ENCODE measurements around the gene MGST3. TPM values are rescaled to one million over a fixed set of nuclear protein-coding genes. Genes with fewer than 3 reads are reported as not detected.

Gene MGST3
- total RNA-seq, 1 experiment from 2014 or later, result 87.7 TPM

GRCh38 chr1:165688046-165688445 is 57.0 kb downstream of the MGST3 start:
- no peak overlapping the region for H2AK5ac ChIP-seq (ENCODE audit: insufficient read length, low read length)
- H3K9me3 ChIP-seq (ENCODE audit: control insufficient read depth, low read depth, low read length), result no peaks in the 10 kb centered on the region
- peaks cover 3% of the 10 kb centered on the region for H3K79me1 ChIP-seq (ENCODE audit: insufficient read depth, low read depth, low read length, poor library complexity, severe bottlenecking)
- WGBS (ENCODE audit: extremely low coverage, insufficient read length, low lambda C conversion rate), result no CpG with 5 or more reads among the region's 5 CpGs
- Mint-ChIP-seq H3K27me3 (ENCODE audit: low read depth) (no peaks in the 10 kb centered on the region), H3K9me3 (peaks cover 24 to 27% of the 10 kb centered on the region in 2 experiments), H3K27ac (no peak overlapping the region), H3K36me3 (ENCODE audit: insufficient read depth in 1 of 3, low read depth in 3 of 3) (peaks cover 43 to 55% (median 50%) of the 10 kb centered on the region in 3 experiments), H3K4me1 (0 out of 4 replicates have a peak, but pooled peaks cover 0 to 3% of the 10 kb centered on the region in 2 experiments), H3K4me3 (no peak overlapping the region)
- no peaks in the 10 kb centered on the region for H3K4me1 ChIP-seq (ENCODE audit: insufficient read depth, low read length)
- H2BK15ac ChIP-seq (ENCODE audit: low read depth, low read length), result no peak overlapping the region
- no peak overlapping the region for H3K23ac ChIP-seq (ENCODE audit: insufficient read length, low read depth, low read length)
- H2BK12ac ChIP-seq (ENCODE audit: insufficient read length, low read depth, low read length), result no peak overlapping the region
- no peak overlapping the region for H2BK20ac ChIP-seq (ENCODE audit: low read depth, low read length, poor library complexity, severe bottlenecking)
- no peak overlapping the region for H2BK5ac ChIP-seq (ENCODE audit: insufficient read length, low read length)
- no peak overlapping the region for H3K56ac ChIP-seq (ENCODE audit: insufficient read length, low read depth, low read length)
- no peak overlapping the region for H3T11ph ChIP-seq (ENCODE audit: low read length)
- no peaks in the 10 kb centered on the region for H4K20me1 ChIP-seq (ENCODE audit: control insufficient read depth, insufficient read depth, insufficient read length)
- no peak overlapping the region for H3K4me2 ChIP-seq (ENCODE audit: insufficient read depth, insufficient read length, low read length)
- H3K14ac ChIP-seq (ENCODE audit: insufficient read depth, low read length), result no peak overlapping the region
- no peak overlapping the region for H4K91ac ChIP-seq (ENCODE audit: insufficient read length, low read depth, low read length)
- H3K27ac ChIP-seq (ENCODE audit: insufficient read length, low read depth, low read length), result no peak overlapping the region
- no peak for DNase-seq
- H2AFZ ChIP-seq (ENCODE audit: low read length), result no peak overlapping the region
- H3K9ac ChIP-seq (ENCODE audit: extremely low read depth, insufficient read length, low read length), result no peak overlapping the region
- H3K18ac ChIP-seq (ENCODE audit: insufficient read length, low read depth, low read length), result no peak overlapping the region
- H3K79me2 ChIP-seq (ENCODE audit: insufficient read depth, low read length), result no peaks in the 10 kb centered on the region; the same call in 1 of the 2 replicates
- H2BK120ac ChIP-seq (ENCODE audit: low read depth, low read length, poor library complexity, severe bottlenecking), result no peak overlapping the region
- TF ChIP-seq CTCF (conservative IDR thresholded peaks at IDR 0.05), result no peak
- H4K8ac ChIP-seq (replicated peaks; ENCODE audit: insufficient read length, low read depth, low read length), result no peak overlapping the region
- H4K5ac ChIP-seq (ENCODE audit: insufficient read length, low read depth, low read length), result no peak overlapping the region
- H3K4ac ChIP-seq (ENCODE audit: low read depth, low read length), result no peak overlapping the region
- H3K23me2 ChIP-seq (ENCODE audit: insufficient read length, low read depth, low read length, poor library complexity, severe bottlenecking), result no peaks in the 10 kb centered on the region
- no peaks in the 10 kb centered on the region for H3K27me3 ChIP-seq (ENCODE audit: insufficient read depth, low read length)

Measured in H9 (cell line).